ENCODE measurements around the gene PPP1R7. TPM values are rescaled to one million over a fixed set of nuclear protein-coding genes. Genes with fewer than 3 reads are reported as not detected.

The PPP1R7 gene
- total RNA-seq, 1 experiment from 2014 or later, result 49.1 TPM

- no peak for TF ChIP-seq ATF2 (CRISPR knock-in tag; IDR thresholded peaks at IDR 0.05; ENCODE audit: borderline replicate concordance, low read depth)
- no peak for TF ChIP-seq SP1 (CRISPR knock-in tag; conservative IDR thresholded peaks at IDR 0.05)
- no peak for TF ChIP-seq ZNF121 (CRISPR knock-in tag; IDR thresholded peaks at IDR 0.05)
Measured at GRCh38 chr2:241125626-241126025, 24.6 kb upstream of the PPP1R7 start (continued).

DNA sequence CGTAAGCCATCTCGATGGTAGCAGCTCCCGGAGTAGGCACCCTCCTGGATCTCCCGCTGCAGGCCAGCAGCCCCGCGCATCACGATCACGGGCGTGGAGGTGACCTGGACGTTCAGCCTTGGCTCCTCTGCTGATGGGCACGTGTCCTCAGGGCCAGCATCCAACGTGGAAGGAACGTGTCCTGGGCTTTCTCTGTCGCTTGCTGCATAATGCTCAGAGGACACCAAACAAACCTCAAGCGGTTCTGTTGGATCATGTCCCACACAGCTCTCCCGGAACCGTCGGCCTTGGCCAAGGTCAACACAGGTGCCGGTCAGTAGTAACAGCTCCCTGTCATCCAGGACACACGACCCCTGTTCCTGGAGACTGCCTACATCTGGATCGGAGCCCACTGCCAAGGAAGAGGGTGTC, 24.1 kb upstream of the PPP1R7 start:
- Mint-ChIP-seq H3K9me3 (peaks cover 4% of the 10 kb centered on the region), H3K4me3 (no peak overlapping the region), H3K36me3 (peaks cover 22% of the 10 kb centered on the region), H3K27me3 (ENCODE audit: low read depth) (no peaks in the 10 kb centered on the region), H3K27ac (no peak overlapping the region), H3K4me1 (no peaks in the 10 kb centered on the region)
- ATAC-seq (no peak), DNase-seq (ENCODE audit: low spot score) (no peak)
- TF ChIP-seq OVOL2 (CRISPR knock-in tag; IDR thresholded peaks at IDR 0.05; ENCODE audit: borderline replicate concordance), result no peak
- no peak for TF ChIP-seq ZMAT4 (CRISPR knock-in tag; IDR thresholded peaks at IDR 0.05)
- no peak for TF ChIP-seq ZSCAN18 (CRISPR knock-in tag; IDR thresholded peaks at IDR 0.05)
- TF ChIP-seq ZNF512 (CRISPR knock-in tag; IDR thresholded peaks at IDR 0.05; ENCODE audit: borderline replicate concordance), result no peak
- TF ChIP-seq, protein P1, sequence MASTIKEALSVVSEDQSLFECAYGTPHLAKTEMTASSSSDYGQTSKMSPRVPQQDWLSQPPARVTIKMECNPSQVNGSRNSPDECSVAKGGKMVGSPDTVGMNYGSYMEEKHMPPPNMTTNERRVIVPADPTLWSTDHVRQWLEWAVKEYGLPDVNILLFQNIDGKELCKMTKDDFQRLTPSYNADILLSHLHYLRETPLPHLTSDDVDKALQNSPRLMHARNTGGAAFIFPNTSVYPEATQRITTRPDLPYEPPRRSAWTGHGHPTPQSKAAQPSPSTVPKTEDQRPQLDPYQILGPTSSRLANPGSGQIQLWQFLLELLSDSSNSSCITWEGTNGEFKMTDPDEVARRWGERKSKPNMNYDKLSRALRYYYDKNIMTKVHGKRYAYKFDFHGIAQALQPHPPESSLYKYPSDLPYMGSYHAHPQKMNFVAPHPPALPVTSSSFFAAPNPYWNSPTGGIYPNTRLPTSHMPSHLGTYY (CRISPR knock-in tag; IDR thresholded peaks at IDR 0.05), result no peak
- no peak for TF ChIP-seq NFYB (CRISPR knock-in tag; conservative IDR thresholded peaks at IDR 0.05; ENCODE audit: low read depth)
- TF ChIP-seq RELA (CRISPR knock-in tag; IDR thresholded peaks at IDR 0.05; ENCODE audit: borderline replicate concordance), result no peak
- TF ChIP-seq FOXP4 (CRISPR knock-in tag; IDR thresholded peaks at IDR 0.05), result no peak
- TF ChIP-seq ZBTB43 (CRISPR knock-in tag; IDR thresholded peaks at IDR 0.05), result no peak
- no peak for TF ChIP-seq ZNF671 (CRISPR knock-in tag; IDR thresholded peaks at IDR 0.05)
- no peak for TF ChIP-seq KAT7 (CRISPR knock-in tag; IDR thresholded peaks at IDR 0.05; ENCODE audit: borderline replicate concordance)
- TF ChIP-seq, protein P2, sequence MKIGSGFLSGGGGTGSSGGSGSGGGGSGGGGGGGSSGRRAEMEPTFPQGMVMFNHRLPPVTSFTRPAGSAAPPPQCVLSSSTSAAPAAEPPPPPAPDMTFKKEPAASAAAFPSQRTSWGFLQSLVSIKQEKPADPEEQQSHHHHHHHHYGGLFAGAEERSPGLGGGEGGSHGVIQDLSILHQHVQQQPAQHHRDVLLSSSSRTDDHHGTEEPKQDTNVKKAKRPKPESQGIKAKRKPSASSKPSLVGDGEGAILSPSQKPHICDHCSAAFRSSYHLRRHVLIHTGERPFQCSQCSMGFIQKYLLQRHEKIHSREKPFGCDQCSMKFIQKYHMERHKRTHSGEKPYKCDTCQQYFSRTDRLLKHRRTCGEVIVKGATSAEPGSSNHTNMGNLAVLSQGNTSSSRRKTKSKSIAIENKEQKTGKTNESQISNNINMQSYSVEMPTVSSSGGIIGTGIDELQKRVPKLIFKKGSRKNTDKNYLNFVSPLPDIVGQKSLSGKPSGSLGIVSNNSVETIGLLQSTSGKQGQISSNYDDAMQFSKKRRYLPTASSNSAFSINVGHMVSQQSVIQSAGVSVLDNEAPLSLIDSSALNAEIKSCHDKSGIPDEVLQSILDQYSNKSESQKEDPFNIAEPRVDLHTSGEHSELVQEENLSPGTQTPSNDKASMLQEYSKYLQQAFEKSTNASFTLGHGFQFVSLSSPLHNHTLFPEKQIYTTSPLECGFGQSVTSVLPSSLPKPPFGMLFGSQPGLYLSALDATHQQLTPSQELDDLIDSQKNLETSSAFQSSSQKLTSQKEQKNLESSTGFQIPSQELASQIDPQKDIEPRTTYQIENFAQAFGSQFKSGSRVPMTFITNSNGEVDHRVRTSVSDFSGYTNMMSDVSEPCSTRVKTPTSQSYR (CRISPR knock-in tag; IDR thresholded peaks at IDR 0.05), result no peak
- TF ChIP-seq FOXP1 (CRISPR knock-in tag; IDR thresholded peaks at IDR 0.05; ENCODE audit: borderline replicate concordance), result no peak
- TF ChIP-seq E2F1 (CRISPR knock-in tag; IDR thresholded peaks at IDR 0.05), result no peak
- TF ChIP-seq, protein P3, sequence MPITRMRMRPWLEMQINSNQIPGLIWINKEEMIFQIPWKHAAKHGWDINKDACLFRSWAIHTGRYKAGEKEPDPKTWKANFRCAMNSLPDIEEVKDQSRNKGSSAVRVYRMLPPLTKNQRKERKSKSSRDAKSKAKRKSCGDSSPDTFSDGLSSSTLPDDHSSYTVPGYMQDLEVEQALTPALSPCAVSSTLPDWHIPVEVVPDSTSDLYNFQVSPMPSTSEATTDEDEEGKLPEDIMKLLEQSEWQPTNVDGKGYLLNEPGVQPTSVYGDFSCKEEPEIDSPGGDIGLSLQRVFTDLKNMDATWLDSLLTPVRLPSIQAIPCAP (CRISPR knock-in tag; IDR thresholded peaks at IDR 0.05), result no peak
- TF ChIP-seq SOX15 (CRISPR knock-in tag; IDR thresholded peaks at IDR 0.05), result no peak
- TF ChIP-seq ZNF121 (CRISPR knock-in tag; IDR thresholded peaks at IDR 0.05), result no peak
- no peak for TF ChIP-seq SP1 (CRISPR knock-in tag; conservative IDR thresholded peaks at IDR 0.05)
- POLR2A ChIA-PET, result no interaction called here
- CTCF ChIA-PET, result no interaction called here

Data from WTC11 (cell line).